Endometrial microvascular endothelial cells (primary cell): ENCODE data around the gene SLC6A20. TPM values are rescaled to one million over a fixed set of nuclear protein-coding genes. Genes with fewer than 3 reads are reported as not detected.

Experiments used
- in situ Hi-C: cut with HindIII; loops from 2 replicates; pipeline ENCODE4 v1.10.0; 2017; ENCODE audit warnings: low sequenced_read_pairs, low pct_unique_long_range_greater_than_20kb; ENCODE audit errors: inconsistent ontology term
- total RNA-seq: library from RNA; depleted of rRNA; stranded (reverse); fragments of >200 nt; gene quantifications from one replicate; pipeline ENCODE4 v1.2.3, GENCODE V29; 2015; ENCODE audit errors: inconsistent ontology term

SLC6A20 gene
- not detected for total RNA-seq

GRCh38 chr3:45795882-45796765 is at the start of gene SLC6A20:
Gene SLC6A20, minus strand, starts transcription at chr3:45796536. Its CDS starts 117 bp downstream, at chr3:45796419.
- in situ Hi-C loops: no loop called here

- in situ Hi-C loops: no loop called here
These were observed 48.3 kb upstream of the SLC6A20 start for GRCh38 chr3:45844616-45845015.

- in situ Hi-C loops: no loop called here
These were observed 46.7 kb upstream of the SLC6A20 start for GRCh38 chr3:45842851-45843625.

GRCh38 chr3:45841757-45842491 is 45.6 kb upstream of the SLC6A20 start, which contains the start of gene LZTFL1:
Gene LZTFL1, minus strand, starts transcription at chr3:45842119. Its CDS starts 128 bp downstream, at chr3:45841991.
- in situ Hi-C loops: no loop called here

GRCh38 chr3:45841420-45841756 is 45.1 kb upstream of the SLC6A20 start:
- in situ Hi-C loops: no loop called here

- in situ Hi-C loops: no loop called here
These were observed 42.1 kb upstream of the SLC6A20 start for GRCh38 chr3:45838466-45838865.

GRCh38 chr3:45832699-45833098 is 36.4 kb upstream of the SLC6A20 start:
- in situ Hi-C loops: no loop called here

- in situ Hi-C loops: no loop called here
These were observed 33.8 kb upstream of the SLC6A20 start for GRCh38 chr3:45830121-45830520.

- in situ Hi-C loops: no loop called here
These were observed 30.6 kb upstream of the SLC6A20 start for GRCh38 chr3:45826908-45827307.

GRCh38 chr3:45826321-45826720 is 30.0 kb upstream of the SLC6A20 start:
- in situ Hi-C loops: no loop called here

GRCh38 chr3:45821127-45821526 is 24.8 kb upstream of the SLC6A20 start:
- in situ Hi-C loops: no loop called here

GRCh38 chr3:45819543-45819942 is 23.2 kb upstream of the SLC6A20 start:
- in situ Hi-C loops: no loop called here

- in situ Hi-C loops: no loop called here
These were observed 21.6 kb upstream of the SLC6A20 start for GRCh38 chr3:45817831-45818522.

GRCh38 chr3:45816544-45816943 is 20.2 kb upstream of the SLC6A20 start:
- in situ Hi-C loops: no loop called here

- in situ Hi-C loops: no loop called here
These were observed 18.0 kb upstream of the SLC6A20 start for GRCh38 chr3:45814322-45814721.

- in situ Hi-C loops: no loop called here
These were observed 11.6 kb upstream of the SLC6A20 start for GRCh38 chr3:45807681-45808540.

GRCh38 chr3:45807133-45807532 is 10.8 kb upstream of the SLC6A20 start:
- in situ Hi-C loops: no loop called here

- in situ Hi-C loops: no loop called here
These were observed 9.7 kb upstream of the SLC6A20 start for GRCh38 chr3:45806072-45806471.
